SK-N-SH (cell line): ENCODE measurements around the gene TDP1. TPM values are rescaled to one million over a fixed set of nuclear protein-coding genes. Genes with fewer than 3 reads are reported as not detected.

Source experiments
- CTCF ChIA-PET: fragments of 300-600, 350-600 bp; formaldehyde crosslinking; extraction: SDS; loops from one replicate; lab custom pipeline; 2021; lab: Yijun Ruan, JAX
- POLR2A ChIA-PET: fragments of 350-600 bp; sonication (Branson Sonifier 250); formaldehyde crosslinking; extraction: SDS; loops from one replicate; lab custom pipeline; 2020; ENCODE audit warnings: antibody characterized with exemption, inconsistent platforms; lab: Yijun Ruan, JAX
- DNase-seq: peaks from one replicate; pipeline ENCODE4 v3.0.0; 2012
- H2AFZ ChIP-seq: fragments of 200-600 bp; sonication (generic); 2 replicates; pipeline ENCODE4 v1.8.1; 2016; ENCODE audit warnings: antibody characterized with exemption, mild to moderate bottlenecking, low read depth
- H3F3A ChIP-seq: fragments of 200-600 bp; sonication (generic); replicated peaks from 2 replicates; pipeline ENCODE3; 2016; ENCODE audit warnings: antibody characterized with exemption, mild to moderate bottlenecking; ENCODE audit not compliant: insufficient read depth
- H3K27ac ChIP-seq, 2 experiments: fragments of 200-500 bp in 1 of 2; fragments of 200-600 bp in 1 of 2; sonication (Bioruptor generic) in 1 of 2; sonication (generic), shearing (Covaris generic) in 1 of 2; 2 replicates each; pipeline versions ENCODE4 v1.5.1 to v1.6.1; 2014 to 2016; ENCODE audit warnings: low read depth in 2 of 2, inconsistent platforms in 1 of 2, low read length in 1 of 2, mild to moderate bottlenecking in 1 of 2, mixed read lengths in 1 of 2
- H3K27me3 ChIP-seq: fragments of 200-600 bp; sonication (generic), shearing (Covaris generic); 2 replicates; pipeline ENCODE4 v1.6.1; 2016; ENCODE audit warnings: mixed run types; ENCODE audit not compliant: insufficient read depth
- H3K36me3 ChIP-seq, 2 experiments: fragments of 200-500 bp in 1 of 2; fragments of 200-600 bp in 1 of 2; sonication (Bioruptor generic) in 1 of 2; sonication (generic) in 1 of 2; replicated peaks in 1 of 2; 2 replicates each; pipeline versions ENCODE3 to v1.5.1; 2014 to 2016; ENCODE audit warnings: low read length in 1 of 2, mild to moderate bottlenecking in 1 of 2; ENCODE audit not compliant: insufficient read depth in 2 of 2, control insufficient read depth in 1 of 2
- H3K4me1 ChIP-seq, 2 experiments: fragments of 200-500 bp in 1 of 2; fragments of 200-600 bp in 1 of 2; sonication (Bioruptor generic) in 1 of 2; sonication (generic), shearing (Covaris generic) in 1 of 2; 2 replicates each; pipeline versions ENCODE4 v1.5.1 to v1.6.1; 2014 to 2016; ENCODE audit warnings: low read depth in 1 of 2, low read length in 1 of 2, mixed run types in 1 of 2; ENCODE audit not compliant: insufficient read depth in 2 of 2, control insufficient read depth in 1 of 2
- H3K4me2 ChIP-seq: fragments of 200-600 bp; sonication (generic), shearing (Covaris generic); 2 replicates; pipeline ENCODE4 v1.6.1; 2017; ENCODE audit warnings: mixed run types
- H3K4me3 ChIP-seq, 2 experiments: fragments of 200-500 bp in 1 of 2; fragments of 200-600 bp in 1 of 2; sonication (Bioruptor generic) in 1 of 2; sonication (generic), shearing (Covaris generic) in 1 of 2; 2 replicates each; pipeline versions ENCODE4 v1.5.1 to v1.8.1; 2014 to 2016; ENCODE audit warnings: low read depth in 2 of 2, inconsistent platforms in 1 of 2, low read length in 1 of 2, mild to moderate bottlenecking in 1 of 2, mixed read lengths in 1 of 2, moderate library complexity in 1 of 2
- H3K79me2 ChIP-seq: fragments of 200-600 bp; sonication (generic); 2 replicates; pipeline ENCODE4 v1.8.1; 2017; ENCODE audit warnings: mild to moderate bottlenecking; ENCODE audit not compliant: insufficient read depth
- H3K9ac ChIP-seq: fragments of 200-600 bp; sonication (generic); 2 replicates; pipeline ENCODE4 v1.6.1; 2017; ENCODE audit warnings: mixed run types
- H3K9me2 ChIP-seq: fragments of 200-600 bp; sonication (generic); 2 replicates; pipeline ENCODE4 v1.6.1; 2017; ENCODE audit warnings: mixed run types
- H3K9me3 ChIP-seq: fragments of 200-600 bp; sonication (generic); 2 replicates; pipeline ENCODE4 v1.6.1; 2017; ENCODE audit warnings: mixed run types, mild to moderate bottlenecking, moderate library complexity
- H4K20me1 ChIP-seq: fragments of 200-600 bp; sonication (generic); 2 replicates; pipeline ENCODE4 v1.6.1; 2017; ENCODE audit warnings: mild to moderate bottlenecking, mixed run types; ENCODE audit not compliant: insufficient read depth
- ELF1 ChIP-seq: IDR thresholded peaks from 2 replicates; pipeline ENCODE4 v1.4.0; 2012
- FOSL2 ChIP-seq: IDR thresholded peaks from 2 replicates; pipeline ENCODE4 v1.4.0; 2012; ENCODE audit warnings: low read depth, mild to moderate bottlenecking, moderate library complexity, borderline replicate concordance
- FOXJ3 ChIP-seq: sonication (generic); formaldehyde crosslinking; IDR thresholded peaks from 2 replicates; pipeline ENCODE4 v1.5.1; 2020; ENCODE audit warnings: mild to moderate bottlenecking, missing genetic modification reagents
- GABPA ChIP-seq: IDR thresholded peaks from 2 replicates; pipeline ENCODE4 v1.4.0; 2012; ENCODE audit warnings: low read depth, mild to moderate bottlenecking
- MEF2A ChIP-seq: IDR thresholded peaks from 2 replicates; pipeline ENCODE4 v1.4.0; 2012; ENCODE audit warnings: low read depth, borderline replicate concordance
- NFIC ChIP-seq: IDR thresholded peaks from 2 replicates; pipeline ENCODE4 v1.4.0; 2012; ENCODE audit warnings: borderline replicate concordance
- POLR2AphosphoS5 ChIP-seq: IDR thresholded peaks from 2 replicates; pipeline ENCODE4 v1.6.1; 2012; ENCODE audit warnings: low read depth, low read length
- RAD21 ChIP-seq: IDR thresholded peaks from 2 replicates; pipeline ENCODE4 v1.6.1; 2012; ENCODE audit warnings: mild to moderate bottlenecking, low read length
- RCOR1 ChIP-seq: fragments of 150-350 bp; IDR thresholded peaks from 2 replicates; pipeline ENCODE4 v1.6.1; 2017; ENCODE audit warnings: antibody characterized with exemption, low read length
- RFX5 ChIP-seq: IDR thresholded peaks from 2 replicates; pipeline ENCODE4 v1.6.1; 2012; ENCODE audit warnings: mild to moderate bottlenecking, improper control_type of control experiment, low read length
- SIN3A ChIP-seq: IDR thresholded peaks from 2 replicates; pipeline ENCODE4 v1.6.1; 2012; ENCODE audit warnings: low read depth, mild to moderate bottlenecking, low read length, moderate library complexity, borderline replicate concordance
- TAF1 ChIP-seq: IDR thresholded peaks from 2 replicates; pipeline ENCODE4 v1.6.1; 2012; ENCODE audit warnings: low read depth, mild to moderate bottlenecking, low read length, moderate library complexity, borderline replicate concordance
- TEAD4 ChIP-seq: IDR thresholded peaks from 2 replicates; pipeline ENCODE4 v1.4.0; 2012; ENCODE audit warnings: mild to moderate bottlenecking, borderline replicate concordance; ENCODE audit not compliant: insufficient read depth
- YY1 ChIP-seq: IDR thresholded peaks from 2 replicates; pipeline ENCODE4 v1.4.0; 2012; ENCODE audit warnings: low read depth, mild to moderate bottlenecking
- WGBS: methylation state at CpG from one replicate; pipeline ENCODE4 v1.1.6; 2017; ENCODE audit warnings: low lambda C conversion rate; 5-methylcytosine and 5-hydroxymethylcytosine counted together
- polyA plus RNA-seq, 3 experiments: library from polyadenylated mRNA; depleted of rRNA; stranded (reverse); fragments of >200 nt; gene quantifications; 2 replicates each; pipeline ENCODE4 v1.2.3, GENCODE V29; 2012
- TF ChIP-seq, protein P1 (sequence below): IDR thresholded peaks from 2 replicates; pipeline ENCODE4 v1.6.1; 2012; ENCODE audit warnings: mild to moderate bottlenecking, low read depth, low read length, moderate library complexity
- TF ChIP-seq, protein P2 (sequence below): IDR thresholded peaks from 2 replicates; pipeline ENCODE4; 2012
- TF ChIP-seq, protein P3 (sequence below): IDR thresholded peaks from 2 replicates; pipeline ENCODE4 v1.4.0; 2012; ENCODE audit warnings: low read depth, borderline replicate concordance
- TF ChIP-seq, protein P4 (sequence below): IDR thresholded peaks from 2 replicates; pipeline ENCODE4 v1.4.0; 2012; ENCODE audit warnings: low read depth
- TF ChIP-seq, protein P5 (sequence below): fragments of 200-600 bp; sonication (generic); IDR thresholded peaks from 2 replicates; pipeline ENCODE4 v1.6.1; 2017; ENCODE audit warnings: antibody characterized with exemption, mild to moderate bottlenecking, moderate library complexity

TDP1 gene
- polyA plus RNA-seq, 1 of the 3 experiments (the other 2 are of a cell fraction), result 14.5 TPM

DNA sequence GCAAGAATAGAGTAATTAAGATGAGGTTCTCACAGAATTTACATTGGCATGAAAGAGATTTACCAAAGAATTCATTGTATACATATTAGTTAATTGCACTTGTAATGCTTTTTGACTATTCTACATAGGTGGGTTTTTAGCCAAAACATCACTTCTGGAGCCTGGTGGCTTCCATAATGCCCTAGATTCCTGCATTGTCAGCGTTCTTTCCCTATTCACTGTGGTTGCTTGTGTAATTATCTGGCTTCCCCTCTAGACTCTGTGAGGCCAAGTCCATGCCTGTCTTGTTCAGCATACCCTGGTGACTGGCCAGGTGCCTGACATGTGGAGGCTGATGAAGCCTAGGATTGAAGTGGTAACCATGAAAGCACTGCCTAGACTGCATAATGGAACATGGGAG, 41.2 kb downstream of the TDP1 start:
- 82% methylated on average over 1 of the region's 1 CpG for WGBS

DNA sequence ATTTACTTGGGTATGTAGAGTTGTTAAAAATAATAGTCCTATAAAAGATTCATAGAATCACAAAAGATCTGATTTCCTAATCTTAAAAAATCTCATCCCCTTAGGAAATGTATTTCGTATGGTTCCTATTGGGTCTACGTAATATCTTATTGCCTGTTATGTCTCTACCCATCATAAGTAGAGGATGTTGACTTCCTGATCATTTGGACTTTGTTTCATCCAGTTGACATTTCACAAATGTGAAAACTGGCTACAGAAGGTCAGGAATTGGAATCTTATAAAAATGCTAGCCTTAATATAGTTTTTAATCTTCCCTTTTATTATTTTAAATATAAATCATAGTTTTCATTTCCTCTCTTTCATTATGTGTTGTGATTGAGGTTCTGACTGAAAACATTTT, 45.2 kb downstream of the TDP1 start:
- Histone ChIP-seq H3K79me2 (no peaks in the 10 kb centered on the region), H3K4me3 (no peak overlapping the region), H2AFZ (no peak overlapping the region), H3K4me1 (peaks cover 0 to 2% of the 10 kb centered on the region in 2 experiments; a peak in 1 of 4 replicates), H3F3A (no peaks in the 10 kb centered on the region)
- 99% methylated on average over 2 of the region's 2 CpGs for WGBS
- CTCF ChIA-PET, result interaction anchor here (0.9 to 2.1 kb wide), 2 partner anchors 28 to 61 kb away, joined by 5 read pairs; no protein-coding TSS in a partner anchor
- POLR2A ChIA-PET, result no interaction called here
- TF ChIP-seq, protein P1, sequence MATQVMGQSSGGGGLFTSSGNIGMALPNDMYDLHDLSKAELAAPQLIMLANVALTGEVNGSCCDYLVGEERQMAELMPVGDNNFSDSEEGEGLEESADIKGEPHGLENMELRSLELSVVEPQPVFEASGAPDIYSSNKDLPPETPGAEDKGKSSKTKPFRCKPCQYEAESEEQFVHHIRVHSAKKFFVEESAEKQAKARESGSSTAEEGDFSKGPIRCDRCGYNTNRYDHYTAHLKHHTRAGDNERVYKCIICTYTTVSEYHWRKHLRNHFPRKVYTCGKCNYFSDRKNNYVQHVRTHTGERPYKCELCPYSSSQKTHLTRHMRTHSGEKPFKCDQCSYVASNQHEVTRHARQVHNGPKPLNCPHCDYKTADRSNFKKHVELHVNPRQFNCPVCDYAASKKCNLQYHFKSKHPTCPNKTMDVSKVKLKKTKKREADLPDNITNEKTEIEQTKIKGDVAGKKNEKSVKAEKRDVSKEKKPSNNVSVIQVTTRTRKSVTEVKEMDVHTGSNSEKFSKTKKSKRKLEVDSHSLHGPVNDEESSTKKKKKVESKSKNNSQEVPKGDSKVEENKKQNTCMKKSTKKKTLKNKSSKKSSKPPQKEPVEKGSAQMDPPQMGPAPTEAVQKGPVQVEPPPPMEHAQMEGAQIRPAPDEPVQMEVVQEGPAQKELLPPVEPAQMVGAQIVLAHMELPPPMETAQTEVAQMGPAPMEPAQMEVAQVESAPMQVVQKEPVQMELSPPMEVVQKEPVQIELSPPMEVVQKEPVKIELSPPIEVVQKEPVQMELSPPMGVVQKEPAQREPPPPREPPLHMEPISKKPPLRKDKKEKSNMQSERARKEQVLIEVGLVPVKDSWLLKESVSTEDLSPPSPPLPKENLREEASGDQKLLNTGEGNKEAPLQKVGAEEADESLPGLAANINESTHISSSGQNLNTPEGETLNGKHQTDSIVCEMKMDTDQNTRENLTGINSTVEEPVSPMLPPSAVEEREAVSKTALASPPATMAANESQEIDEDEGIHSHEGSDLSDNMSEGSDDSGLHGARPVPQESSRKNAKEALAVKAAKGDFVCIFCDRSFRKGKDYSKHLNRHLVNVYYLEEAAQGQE, result no peak
- TF ChIP-seq POLR2AphosphoS5, result no peak
- TF ChIP-seq, all 33 proteins: peak for 0
- H3K4me2 ChIP-seq, result no peak overlapping the region
- no peaks in the 10 kb centered on the region for H4K20me1 ChIP-seq
- H3K27ac ChIP-seq, result no peak overlapping the region
- H3K27me3 ChIP-seq, result no peaks in the 10 kb centered on the region
- H3K9me3 ChIP-seq, result no peaks in the 10 kb centered on the region
- no peaks in the 10 kb centered on the region for H3K9me2 ChIP-seq
- peaks cover 39 to 41% of the 10 kb centered on the region in 2 experiments for H3K36me3 ChIP-seq
- H3K9ac ChIP-seq, result no peak overlapping the region
- DNase-seq, result no peak

More for the DNA sequence above, 41.2 kb downstream of the TDP1 start:
- Histone ChIP-seq H3K4me2 (no peak overlapping the region), H3K9me3 (no peaks in the 10 kb centered on the region), H2AFZ (no peak overlapping the region), H3K4me3 (no peak overlapping the region), H3K27me3 (no peaks in the 10 kb centered on the region), H3K27ac (no peak overlapping the region), H3F3A (no peaks in the 10 kb centered on the region), H3K4me1 (peaks cover 0 to 4% of the 10 kb centered on the region in 2 experiments; a peak in 2 of 4 replicates), H4K20me1 (no peaks in the 10 kb centered on the region), H3K9me2 (no peaks in the 10 kb centered on the region), H3K9ac (no peak overlapping the region), H3K36me3 (peaks cover 67 to 74% of the 10 kb centered on the region in 2 experiments), H3K79me2 (no peaks in the 10 kb centered on the region)
- TF ChIP-seq RFX5 (no peak), TEAD4 (no peak), TAF1 (no peak), ELF1 (no peak), SIN3A (no peak), FOXJ3 (CRISPR knock-in tag) (no peak), FOSL2 (no peak), NFIC (no peak), MEF2A (no peak), GABPA (no peak), RCOR1 (no peak), RAD21 (no peak), YY1 (no peak)
- TF ChIP-seq, protein P2, sequence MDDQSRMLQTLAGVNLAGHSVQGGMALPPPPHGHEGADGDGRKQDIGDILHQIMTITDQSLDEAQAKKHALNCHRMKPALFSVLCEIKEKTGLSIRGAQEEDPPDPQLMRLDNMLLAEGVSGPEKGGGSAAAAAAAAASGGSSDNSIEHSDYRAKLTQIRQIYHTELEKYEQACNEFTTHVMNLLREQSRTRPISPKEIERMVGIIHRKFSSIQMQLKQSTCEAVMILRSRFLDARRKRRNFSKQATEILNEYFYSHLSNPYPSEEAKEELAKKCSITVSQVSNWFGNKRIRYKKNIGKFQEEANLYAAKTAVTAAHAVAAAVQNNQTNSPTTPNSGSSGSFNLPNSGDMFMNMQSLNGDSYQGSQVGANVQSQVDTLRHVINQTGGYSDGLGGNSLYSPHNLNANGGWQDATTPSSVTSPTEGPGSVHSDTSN, result no peak
- TF ChIP-seq, protein P3, sequence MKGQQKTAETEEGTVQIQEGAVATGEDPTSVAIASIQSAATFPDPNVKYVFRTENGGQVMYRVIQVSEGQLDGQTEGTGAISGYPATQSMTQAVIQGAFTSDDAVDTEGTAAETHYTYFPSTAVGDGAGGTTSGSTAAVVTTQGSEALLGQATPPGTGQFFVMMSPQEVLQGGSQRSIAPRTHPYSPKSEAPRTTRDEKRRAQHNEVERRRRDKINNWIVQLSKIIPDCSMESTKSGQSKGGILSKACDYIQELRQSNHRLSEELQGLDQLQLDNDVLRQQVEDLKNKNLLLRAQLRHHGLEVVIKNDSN, result no peak
- TF ChIP-seq, protein P4, sequence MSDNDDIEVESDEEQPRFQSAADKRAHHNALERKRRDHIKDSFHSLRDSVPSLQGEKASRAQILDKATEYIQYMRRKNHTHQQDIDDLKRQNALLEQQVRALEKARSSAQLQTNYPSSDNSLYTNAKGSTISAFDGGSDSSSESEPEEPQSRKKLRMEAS, result no peak
- TF ChIP-seq, protein P5, sequence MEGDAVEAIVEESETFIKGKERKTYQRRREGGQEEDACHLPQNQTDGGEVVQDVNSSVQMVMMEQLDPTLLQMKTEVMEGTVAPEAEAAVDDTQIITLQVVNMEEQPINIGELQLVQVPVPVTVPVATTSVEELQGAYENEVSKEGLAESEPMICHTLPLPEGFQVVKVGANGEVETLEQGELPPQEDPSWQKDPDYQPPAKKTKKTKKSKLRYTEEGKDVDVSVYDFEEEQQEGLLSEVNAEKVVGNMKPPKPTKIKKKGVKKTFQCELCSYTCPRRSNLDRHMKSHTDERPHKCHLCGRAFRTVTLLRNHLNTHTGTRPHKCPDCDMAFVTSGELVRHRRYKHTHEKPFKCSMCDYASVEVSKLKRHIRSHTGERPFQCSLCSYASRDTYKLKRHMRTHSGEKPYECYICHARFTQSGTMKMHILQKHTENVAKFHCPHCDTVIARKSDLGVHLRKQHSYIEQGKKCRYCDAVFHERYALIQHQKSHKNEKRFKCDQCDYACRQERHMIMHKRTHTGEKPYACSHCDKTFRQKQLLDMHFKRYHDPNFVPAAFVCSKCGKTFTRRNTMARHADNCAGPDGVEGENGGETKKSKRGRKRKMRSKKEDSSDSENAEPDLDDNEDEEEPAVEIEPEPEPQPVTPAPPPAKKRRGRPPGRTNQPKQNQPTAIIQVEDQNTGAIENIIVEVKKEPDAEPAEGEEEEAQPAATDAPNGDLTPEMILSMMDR, result no peak
- no peak for DNase-seq
- POLR2A ChIA-PET, result no interaction called here
- CTCF ChIA-PET, result no interaction called here
